Uterus (tissue), 4 donors: ENCODE data around the gene SREBF1. TPM values are rescaled to one million over a fixed set of nuclear protein-coding genes. Genes with fewer than 3 reads are reported as not detected.

Experiments
- DNase-seq, 2 donors: peaks; one replicate each; pipeline ENCODE4 v3.0.0-alpha.2; 2019 to 2020
- H3K27ac ChIP-seq, 2 donors: fragments of 200-600 bp; sonication (generic); 1 replicate in 1 of 2; 2 replicates in 1 of 2; pipeline ENCODE4 v1.5.1; 2016 to 2018
- H3K27me3 ChIP-seq, 2 donors: fragments of 200-600 bp; sonication (generic); one replicate each; pipeline ENCODE4 v1.5.1; 2018 to 2019; ENCODE audit warnings: control low read depth in 1 of 2
- H3K36me3 ChIP-seq, 2 donors: fragments of 200-600 bp; sonication (generic); one replicate each; pipeline ENCODE4 v1.5.1; 2019; ENCODE audit warnings: control low read depth in 1 of 2
- H3K4me1 ChIP-seq, 2 donors: fragments of 200-600 bp; sonication (generic); one replicate each; pipeline ENCODE4 v1.5.1; 2018 to 2019; ENCODE audit warnings: control low read depth in 1 of 2
- H3K4me3 ChIP-seq, 2 donors: fragments of 200-600 bp; sonication (generic); 1 replicate in 1 of 2; 2 replicates in 1 of 2; pipeline ENCODE4 v1.5.1; 2018 to 2019; ENCODE audit warnings: mild to moderate bottlenecking in 1 of 2
- H3K9me3 ChIP-seq, 2 donors: fragments of 200-600 bp; sonication (generic); one replicate each; pipeline ENCODE4 v1.5.1; 2019; ENCODE audit warnings: control low read depth in 1 of 2
- POLR2A ChIP-seq, 2 donors: fragments of 450-650 bp; IDR thresholded peaks; one replicate each; pipeline ENCODE4 v1.6.1; 2016; ENCODE audit warnings: antibody characterized with exemption in 2 of 2, mild to moderate bottlenecking in 1 of 2, moderate library complexity in 1 of 2
- intact Hi-C: fragments of 100-400 bp; cut with DNase I; formaldehyde crosslinking; loops from one replicate; pipeline ENCODE4 v1.15.1; 2023; ENCODE audit warnings: low total_unique reads
- total RNA-seq, 4 donors: library from RNA; depleted of rRNA in 3 of 4; stranded (reverse); fragments of >200 nt in 3 of 4; gene quantifications; one replicate each; pipeline versions ENCODE4 v1.1.0 to v1.2.4, GENCODE V29; 2014 to 2023
- TF ChIP-seq, protein P1 (sequence below), 4 experiments: fragments of 200-600 bp in 2 of 4; fragments of 450-650 bp in 2 of 4; sonication (generic) in 2 of 4; IDR thresholded peaks; one replicate each; pipeline ENCODE4 v1.5.1; 2016 to 2019; ENCODE audit warnings: antibody characterized with exemption in 4 of 4, mild to moderate bottlenecking in 2 of 4, moderate library complexity in 1 of 4
- donor health status: DM: yes; HTN: yes; CAD: no.

Gene SREBF1
- total RNA-seq, 4 donors from 2014 or later, result 24.8 to 94.6 (median 31.5) TPM

DNA sequence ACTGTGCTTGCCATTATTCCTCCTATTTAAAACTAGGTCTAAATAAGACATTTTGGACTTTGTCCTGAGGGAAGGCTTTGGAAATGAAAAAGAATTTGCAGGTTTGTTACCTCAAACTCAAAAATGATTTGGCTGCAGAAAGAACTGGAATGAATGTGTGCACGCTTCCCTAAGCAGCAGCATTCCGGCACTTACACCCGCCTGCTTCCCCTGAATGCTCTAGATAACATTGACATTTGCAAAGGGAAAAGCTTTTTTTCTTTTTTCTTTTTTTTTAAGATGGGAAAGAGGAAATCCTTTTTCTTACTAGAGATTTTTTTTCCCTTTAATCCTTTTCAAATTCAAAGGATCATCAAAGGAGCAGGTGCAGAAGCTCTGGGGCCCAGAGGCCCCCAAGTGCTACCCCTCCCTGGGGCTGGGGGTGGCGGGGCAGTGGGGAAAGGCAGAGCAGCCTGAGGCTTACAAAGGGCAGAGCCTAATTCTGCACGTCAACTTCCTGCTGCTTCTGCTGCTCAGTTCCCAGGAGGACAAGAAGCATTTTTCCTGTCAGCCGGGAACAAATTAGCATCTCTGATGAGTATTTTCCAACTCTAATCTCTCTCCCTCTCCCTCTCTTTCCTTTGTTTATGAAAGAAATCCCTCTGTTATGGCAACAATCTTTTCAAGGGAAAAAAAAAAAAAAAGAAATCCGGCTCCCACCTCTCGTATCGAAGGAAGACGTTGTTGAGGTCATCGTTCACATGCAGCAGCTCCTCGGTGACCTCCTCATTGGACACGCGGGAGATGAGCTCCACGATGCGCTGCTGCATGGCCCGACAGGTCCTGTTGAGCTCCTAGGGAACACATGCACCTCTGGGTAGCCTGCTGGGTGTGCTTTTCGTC, 32.1 kb upstream of the SREBF1 start:
- no peak for TF ChIP-seq POLR2A (IDR thresholded peaks at IDR 0.05)
- TF ChIP-seq, protein P1, sequence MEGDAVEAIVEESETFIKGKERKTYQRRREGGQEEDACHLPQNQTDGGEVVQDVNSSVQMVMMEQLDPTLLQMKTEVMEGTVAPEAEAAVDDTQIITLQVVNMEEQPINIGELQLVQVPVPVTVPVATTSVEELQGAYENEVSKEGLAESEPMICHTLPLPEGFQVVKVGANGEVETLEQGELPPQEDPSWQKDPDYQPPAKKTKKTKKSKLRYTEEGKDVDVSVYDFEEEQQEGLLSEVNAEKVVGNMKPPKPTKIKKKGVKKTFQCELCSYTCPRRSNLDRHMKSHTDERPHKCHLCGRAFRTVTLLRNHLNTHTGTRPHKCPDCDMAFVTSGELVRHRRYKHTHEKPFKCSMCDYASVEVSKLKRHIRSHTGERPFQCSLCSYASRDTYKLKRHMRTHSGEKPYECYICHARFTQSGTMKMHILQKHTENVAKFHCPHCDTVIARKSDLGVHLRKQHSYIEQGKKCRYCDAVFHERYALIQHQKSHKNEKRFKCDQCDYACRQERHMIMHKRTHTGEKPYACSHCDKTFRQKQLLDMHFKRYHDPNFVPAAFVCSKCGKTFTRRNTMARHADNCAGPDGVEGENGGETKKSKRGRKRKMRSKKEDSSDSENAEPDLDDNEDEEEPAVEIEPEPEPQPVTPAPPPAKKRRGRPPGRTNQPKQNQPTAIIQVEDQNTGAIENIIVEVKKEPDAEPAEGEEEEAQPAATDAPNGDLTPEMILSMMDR (IDR thresholded peaks at IDR 0.05), result no peak
- intact Hi-C loops, result no loop called here

DNA sequence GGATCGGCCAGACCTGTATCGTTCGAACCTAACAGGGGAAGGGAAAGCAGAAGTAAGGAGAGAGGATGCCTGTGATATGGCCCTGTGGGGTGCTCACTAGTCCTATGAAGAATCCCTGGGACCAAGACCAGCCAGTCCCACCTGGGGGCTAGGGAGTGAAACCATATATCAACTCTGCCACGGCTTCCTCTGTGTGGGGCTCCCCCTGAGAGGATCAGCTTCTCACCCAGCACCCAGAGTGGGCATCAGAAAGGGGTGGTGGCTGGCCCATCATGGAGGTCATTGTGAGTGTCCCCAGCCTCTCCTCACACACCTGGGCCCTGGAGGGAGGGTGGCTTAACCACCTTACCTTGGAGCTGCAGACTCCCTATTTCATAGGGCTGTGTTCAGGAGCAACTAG, 30.1 kb upstream of the SREBF1 start:
- Histone ChIP-seq H3K4me3 (no peak overlapping the region), H3K27me3 (no peaks in the 10 kb centered on the region), H3K9me3 (no peaks in the 10 kb centered on the region), H3K4me1 (peaks cover 13 to 15% of the 10 kb centered on the region in 2 donors), H3K27ac (no peak overlapping the region), H3K36me3 (no peaks in the 10 kb centered on the region)
- intact Hi-C loops, result no loop called here
- TF ChIP-seq POLR2A (IDR thresholded peaks at IDR 0.05), result no peak
- TF ChIP-seq, protein P1 (IDR thresholded peaks at IDR 0.05), result no peak
- DNase-seq, result no peak

More for the DNA sequence above, 32.1 kb upstream of the SREBF1 start:
- peak; percentile 54 to 61 for DNase-seq
- Histone ChIP-seq H3K27me3 (no peaks in the 10 kb centered on the region), H3K4me3 (no peak overlapping the region), H3K27ac (peak overlapping the region; percentile 61 to 64), H3K4me1 (peaks cover 13 to 15% of the 10 kb centered on the region in 2 donors), H3K36me3 (no peaks in the 10 kb centered on the region), H3K9me3 (no peaks in the 10 kb centered on the region)

DNA sequence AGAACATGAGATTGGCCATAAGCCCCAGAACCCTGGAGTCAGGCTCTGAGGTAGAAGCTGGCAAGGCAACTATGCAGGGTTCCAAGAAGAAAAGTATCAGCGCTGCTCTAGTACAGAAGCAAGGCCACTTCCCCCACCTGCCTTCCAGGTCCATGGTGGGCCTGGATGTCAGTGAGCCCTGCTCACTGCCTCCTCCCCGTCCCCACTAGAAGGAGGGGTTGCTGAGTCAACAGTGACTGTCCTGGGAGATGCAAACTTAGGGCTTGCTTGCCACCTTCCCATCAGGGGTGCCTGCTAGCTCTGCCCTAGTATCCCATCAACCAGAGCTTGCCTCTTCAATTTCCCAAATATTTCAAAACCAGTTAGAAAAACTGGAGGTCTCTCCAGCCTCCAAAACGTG, 29.6 kb upstream of the SREBF1 start:
- no peaks in the 10 kb centered on the region for H3K9me3 ChIP-seq
- no peak overlapping the region for H3K27ac ChIP-seq
- intact Hi-C loops, result no loop called here
- H3K4me1 ChIP-seq, result peaks cover 13 to 15% of the 10 kb centered on the region in 2 donors
- no peaks in the 10 kb centered on the region for H3K27me3 ChIP-seq
- no peak for DNase-seq
- H3K36me3 ChIP-seq, result no peaks in the 10 kb centered on the region
- no peak for TF ChIP-seq POLR2A (IDR thresholded peaks at IDR 0.05)
- TF ChIP-seq, protein P1 (IDR thresholded peaks at IDR 0.05), result no peak
- no peak overlapping the region for H3K4me3 ChIP-seq

DNA sequence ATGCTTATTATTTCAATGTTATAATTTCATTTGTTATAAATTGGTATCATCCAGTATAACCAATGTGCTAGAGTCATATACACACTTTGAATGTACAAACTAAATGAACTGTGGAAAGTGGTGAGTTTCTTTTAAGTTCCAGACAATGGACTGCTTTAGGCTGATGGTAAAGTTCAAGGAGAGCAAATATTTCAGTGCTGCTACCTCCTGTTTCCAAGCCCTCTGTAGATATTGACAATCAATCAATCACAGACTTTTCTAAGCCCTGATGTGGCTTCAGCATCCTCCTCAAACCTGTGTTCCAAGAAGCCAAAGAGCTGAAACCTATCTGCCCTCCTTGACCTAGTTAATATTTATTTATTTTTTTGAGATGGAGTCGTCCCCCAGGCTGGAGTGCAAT, 28.2 kb upstream of the SREBF1 start:
- H3K27ac ChIP-seq, result no peak overlapping the region
- no peak overlapping the region for H3K4me3 ChIP-seq
- DNase-seq, result no peak
- no peaks in the 10 kb centered on the region for H3K27me3 ChIP-seq
- no peaks in the 10 kb centered on the region for H3K36me3 ChIP-seq
- intact Hi-C loops, result no loop called here
- TF ChIP-seq POLR2A (IDR thresholded peaks at IDR 0.05), result no peak
- TF ChIP-seq, protein P1 (IDR thresholded peaks at IDR 0.05), result no peak
- no peaks in the 10 kb centered on the region for H3K9me3 ChIP-seq
- peaks cover 13 to 15% of the 10 kb centered on the region in 2 donors for H3K4me1 ChIP-seq

DNA sequence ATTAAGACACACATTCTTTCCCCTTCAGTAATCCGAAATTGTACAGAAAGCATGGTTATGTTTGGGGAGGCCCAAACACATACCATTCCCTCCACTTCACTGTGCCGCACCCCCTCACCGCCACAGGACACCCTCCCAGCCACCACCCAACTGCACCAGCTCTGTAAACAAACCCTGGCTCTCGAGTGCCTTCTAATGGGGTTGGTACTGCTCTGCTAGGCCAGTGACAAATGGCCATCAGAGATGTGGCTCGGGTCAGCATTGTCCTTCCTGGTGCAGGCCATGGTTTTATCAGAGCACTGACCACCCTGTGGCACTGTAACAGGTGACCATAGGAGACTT, 24.0 kb upstream of the SREBF1 start:
- Histone ChIP-seq H3K27me3 (no peaks in the 10 kb centered on the region), H3K9me3 (no peaks in the 10 kb centered on the region), H3K4me3 (no peak overlapping the region), H3K27ac (no peak overlapping the region), H3K36me3 (no peaks in the 10 kb centered on the region), H3K4me1 (no peaks in the 10 kb centered on the region)
- no peak for DNase-seq
- TF ChIP-seq, protein P1 (IDR thresholded peaks at IDR 0.05), result no peak
- no peak for TF ChIP-seq POLR2A (IDR thresholded peaks at IDR 0.05)
- intact Hi-C loops, result loop anchor here (2.0 kb wide), 1 partner anchor 48 kb away; no protein-coding TSS in a partner anchor
